ENCODE measurements around the gene TBC1D2B. TPM values are rescaled to one million over a fixed set of nuclear protein-coding genes. Genes with fewer than 3 reads are reported as not detected.

TBC1D2B gene
- polyA plus RNA-seq, 1 donor from 2014 or later: 9.4 TPM

GRCh38 chr15:78082743-78083110, 5.2 kb upstream of the TBC1D2B start:
- TF ChIP-seq MXI1 (conservative IDR thresholded peaks at IDR 0.05; ENCODE audit: poor library complexity, severe bottlenecking): no peak
- no peak for TF ChIP-seq EZH2 (IDR thresholded peaks at IDR 0.05; ENCODE audit: borderline replicate concordance, insufficient read depth, low read length, poor library complexity, severe bottlenecking)
- TF ChIP-seq POLR2AphosphoS5 (IDR thresholded peaks at IDR 0.05): no peak
- no peak for TF ChIP-seq RAD21 (conservative IDR thresholded peaks at IDR 0.05)
- no peak for TF ChIP-seq EP300 (conservative IDR thresholded peaks at IDR 0.05; ENCODE audit: poor library complexity, severe bottlenecking)
- TF ChIP-seq SMC3 (conservative IDR thresholded peaks at IDR 0.05; ENCODE audit: poor library complexity): no peak
- no peak for TF ChIP-seq TAF1 (IDR thresholded peaks at IDR 0.05; ENCODE audit: low read depth)
- TF ChIP-seq, protein P1, sequence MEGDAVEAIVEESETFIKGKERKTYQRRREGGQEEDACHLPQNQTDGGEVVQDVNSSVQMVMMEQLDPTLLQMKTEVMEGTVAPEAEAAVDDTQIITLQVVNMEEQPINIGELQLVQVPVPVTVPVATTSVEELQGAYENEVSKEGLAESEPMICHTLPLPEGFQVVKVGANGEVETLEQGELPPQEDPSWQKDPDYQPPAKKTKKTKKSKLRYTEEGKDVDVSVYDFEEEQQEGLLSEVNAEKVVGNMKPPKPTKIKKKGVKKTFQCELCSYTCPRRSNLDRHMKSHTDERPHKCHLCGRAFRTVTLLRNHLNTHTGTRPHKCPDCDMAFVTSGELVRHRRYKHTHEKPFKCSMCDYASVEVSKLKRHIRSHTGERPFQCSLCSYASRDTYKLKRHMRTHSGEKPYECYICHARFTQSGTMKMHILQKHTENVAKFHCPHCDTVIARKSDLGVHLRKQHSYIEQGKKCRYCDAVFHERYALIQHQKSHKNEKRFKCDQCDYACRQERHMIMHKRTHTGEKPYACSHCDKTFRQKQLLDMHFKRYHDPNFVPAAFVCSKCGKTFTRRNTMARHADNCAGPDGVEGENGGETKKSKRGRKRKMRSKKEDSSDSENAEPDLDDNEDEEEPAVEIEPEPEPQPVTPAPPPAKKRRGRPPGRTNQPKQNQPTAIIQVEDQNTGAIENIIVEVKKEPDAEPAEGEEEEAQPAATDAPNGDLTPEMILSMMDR (IDR thresholded peaks at IDR 0.05; ENCODE audit: poor library complexity, severe bottlenecking): no peak
- no peak for TF ChIP-seq REST (IDR thresholded peaks at IDR 0.05; ENCODE audit: borderline replicate concordance)
- Histone ChIP-seq H3K79me2 (replicated peaks; ENCODE audit: insufficient read depth, low read length) (no peaks in the 10 kb centered on the region), H3K9ac (ENCODE audit: low read length) (no peak overlapping the region), H3K36me3 (ENCODE audit: insufficient read depth, low read length) (no peaks in the 10 kb centered on the region), H3K27me3 (ENCODE audit: insufficient read depth, low read depth, low read length) (no peaks in the 10 kb centered on the region), H3K4me2 (ENCODE audit: low read length) (no peak overlapping the region), H3K27ac (ENCODE audit: low read length) (no peak overlapping the region), H4K20me1 (ENCODE audit: insufficient read depth) (no peaks in the 10 kb centered on the region), H2AFZ (ENCODE audit: low read depth, low read length) (no peak overlapping the region), H3K9me3 (ENCODE audit: low read length) (no peaks in the 10 kb centered on the region), H3K9me2 (ENCODE audit: insufficient read depth, low read length) (no peaks in the 10 kb centered on the region), H3F3A (ENCODE audit: insufficient read depth, low read length, poor library complexity, severe bottlenecking) (no peaks in the 10 kb centered on the region), H3K4me3 (ENCODE audit: low read length) (no peak overlapping the region)

DNA sequence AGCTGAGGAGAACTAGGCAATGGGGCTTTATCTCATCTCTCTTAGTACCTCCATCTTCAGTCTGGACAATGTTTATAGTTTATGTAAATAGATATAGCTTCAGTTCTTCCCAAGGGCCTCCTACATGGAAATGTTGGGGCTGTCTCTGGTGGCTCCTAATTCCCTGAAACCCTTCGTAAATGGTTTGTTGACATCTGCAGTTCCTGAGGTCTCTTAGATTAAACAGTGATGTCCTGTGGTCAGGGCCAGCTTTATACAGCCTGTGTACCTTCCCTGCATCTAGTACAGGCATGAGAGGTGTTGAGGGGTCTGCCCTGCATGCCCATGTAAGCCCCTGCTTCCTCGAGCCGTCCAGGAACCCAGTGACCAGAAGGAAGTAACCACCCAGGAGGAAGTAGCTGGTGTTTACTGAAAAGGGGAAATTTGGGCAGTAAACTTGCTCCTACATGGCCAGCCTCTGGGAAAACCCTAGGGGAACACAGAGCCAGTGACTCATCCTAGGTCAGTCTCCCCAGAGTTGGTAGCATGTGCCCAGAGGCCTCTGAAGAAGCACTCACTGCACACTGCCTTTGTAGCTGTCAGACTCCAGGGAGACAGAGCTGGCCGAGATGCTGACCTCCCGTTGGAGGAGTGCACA, 4.7 kb upstream of the TBC1D2B start:
- Histone ChIP-seq H3K4me3 (ENCODE audit: low read length) (no peak overlapping the region), H3K9me3 (ENCODE audit: low read length) (no peaks in the 10 kb centered on the region), H3K79me2 (replicated peaks; ENCODE audit: insufficient read depth, low read length) (no peaks in the 10 kb centered on the region), H3K27me3 (ENCODE audit: insufficient read depth, low read depth, low read length) (no peaks in the 10 kb centered on the region), H3K9ac (ENCODE audit: low read length) (no peak overlapping the region), H3F3A (ENCODE audit: insufficient read depth, low read length, poor library complexity, severe bottlenecking) (no peaks in the 10 kb centered on the region), H3K27ac (ENCODE audit: low read length) (no peak overlapping the region), H3K4me2 (ENCODE audit: low read length) (no peak overlapping the region), H4K20me1 (ENCODE audit: insufficient read depth) (no peaks in the 10 kb centered on the region), H3K36me3 (ENCODE audit: insufficient read depth, low read length) (no peaks in the 10 kb centered on the region), H3K9me2 (ENCODE audit: insufficient read depth, low read length) (no peaks in the 10 kb centered on the region), H2AFZ (ENCODE audit: low read depth, low read length) (no peak overlapping the region)
- TF ChIP-seq MXI1 (conservative IDR thresholded peaks at IDR 0.05; ENCODE audit: poor library complexity, severe bottlenecking) (no peak), RAD21 (conservative IDR thresholded peaks at IDR 0.05) (no peak), EZH2 (IDR thresholded peaks at IDR 0.05; ENCODE audit: borderline replicate concordance, insufficient read depth, low read length, poor library complexity, severe bottlenecking) (no peak), EP300 (conservative IDR thresholded peaks at IDR 0.05; ENCODE audit: poor library complexity, severe bottlenecking) (no peak), TAF1 (IDR thresholded peaks at IDR 0.05; ENCODE audit: low read depth) (no peak), REST (IDR thresholded peaks at IDR 0.05; ENCODE audit: borderline replicate concordance) (no peak), SMC3 (conservative IDR thresholded peaks at IDR 0.05; ENCODE audit: poor library complexity) (no peak), POLR2AphosphoS5 (IDR thresholded peaks at IDR 0.05) (no peak)
- TF ChIP-seq, protein P1 (IDR thresholded peaks at IDR 0.05; ENCODE audit: poor library complexity, severe bottlenecking): no peak

Data from neural cell (in vitro differentiated cells).